ENCODE results near the gene CAMK1D.

DNA sequence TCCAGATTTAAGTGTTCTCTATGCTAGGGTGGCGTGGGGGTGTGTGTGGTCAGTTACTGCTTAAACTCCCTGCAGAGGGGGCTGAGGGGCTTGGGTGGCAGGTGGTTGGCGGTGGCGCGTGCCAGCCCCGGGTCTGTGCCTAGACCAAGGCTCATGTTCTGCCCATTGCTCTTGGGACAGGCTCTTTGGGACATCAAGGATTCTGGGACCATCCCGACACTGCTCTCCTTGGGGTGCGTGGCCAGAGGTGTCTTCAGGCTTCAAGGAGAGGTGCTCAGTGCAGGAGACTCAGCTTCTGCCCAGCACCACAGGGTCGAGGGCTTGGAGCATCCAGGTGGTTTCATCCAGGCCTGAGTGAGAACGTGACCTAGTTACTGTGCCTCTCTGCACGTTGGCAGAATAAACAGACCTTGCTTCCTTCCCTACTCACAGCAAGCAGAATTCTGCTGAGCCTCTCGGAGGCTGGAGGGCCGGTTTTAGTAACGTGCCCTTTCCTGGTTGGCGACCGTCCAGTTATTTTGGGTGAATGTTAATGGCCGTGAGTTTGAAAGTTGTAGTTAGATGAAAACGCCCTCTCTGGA is 39.9 kb downstream of the CAMK1D start:
- TF ChIP-seq, protein P1, sequence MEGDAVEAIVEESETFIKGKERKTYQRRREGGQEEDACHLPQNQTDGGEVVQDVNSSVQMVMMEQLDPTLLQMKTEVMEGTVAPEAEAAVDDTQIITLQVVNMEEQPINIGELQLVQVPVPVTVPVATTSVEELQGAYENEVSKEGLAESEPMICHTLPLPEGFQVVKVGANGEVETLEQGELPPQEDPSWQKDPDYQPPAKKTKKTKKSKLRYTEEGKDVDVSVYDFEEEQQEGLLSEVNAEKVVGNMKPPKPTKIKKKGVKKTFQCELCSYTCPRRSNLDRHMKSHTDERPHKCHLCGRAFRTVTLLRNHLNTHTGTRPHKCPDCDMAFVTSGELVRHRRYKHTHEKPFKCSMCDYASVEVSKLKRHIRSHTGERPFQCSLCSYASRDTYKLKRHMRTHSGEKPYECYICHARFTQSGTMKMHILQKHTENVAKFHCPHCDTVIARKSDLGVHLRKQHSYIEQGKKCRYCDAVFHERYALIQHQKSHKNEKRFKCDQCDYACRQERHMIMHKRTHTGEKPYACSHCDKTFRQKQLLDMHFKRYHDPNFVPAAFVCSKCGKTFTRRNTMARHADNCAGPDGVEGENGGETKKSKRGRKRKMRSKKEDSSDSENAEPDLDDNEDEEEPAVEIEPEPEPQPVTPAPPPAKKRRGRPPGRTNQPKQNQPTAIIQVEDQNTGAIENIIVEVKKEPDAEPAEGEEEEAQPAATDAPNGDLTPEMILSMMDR (IDR thresholded peaks at IDR 0.05), result no peak
- no peak for TF ChIP-seq POLR2A (IDR thresholded peaks at IDR 0.05)

All from heart left ventricle (tissue), 13 donors.